GM12878 (cell line): Measurements from ENCODE around the gene MOGAT2. TPM values are rescaled to one million over a fixed set of nuclear protein-coding genes. Genes with fewer than 3 reads are reported as not detected.

ENCODE experiments used
- ATAC-seq: fragments of 200-7000 bp; cut with Tn5 transposase; 3 replicates; pipeline ENCODE4 v1.9.1; 2020; ENCODE audit warnings: mild to moderate bottlenecking, moderate library complexity
- BruUV-seq: library from RNA; stranded (reverse); fragments of 400-500 nt; replicated peaks from 2 replicates; lab custom pipeline; 2021; lab: Mats Ljungman, UMichigan
- CTCF ChIA-PET: fragments of 300-600 bp; sonication (Branson Sonifier 250); formaldehyde crosslinking; extraction: SDS; loops from one replicate; lab custom pipeline; 2021; ENCODE audit warnings: inconsistent platforms; lab: Yijun Ruan, JAX
- POLR2A ChIA-PET: fragments of 350-600 bp; formaldehyde crosslinking; extraction: SDS; loops from one replicate; lab custom pipeline; 2021; ENCODE audit warnings: inconsistent platforms; lab: Charles Lee
- RAD21 ChIA-PET: fragments of 300-600 bp; sonication (Branson Sonifier 250); formaldehyde crosslinking; loops from one replicate; lab custom pipeline; 2023; ENCODE audit warnings: antibody characterized with exemption; ENCODE audit not compliant: unreplicated experiment; lab: Charles Lee
- SMC1A ChIA-PET: fragments of 300-600 bp; sonication (Branson Sonifier 250); formaldehyde crosslinking; loops from one replicate; lab custom pipeline; 2023; ENCODE audit not compliant: unreplicated experiment, uncharacterized antibody; lab: Charles Lee
- DNase-seq: peaks from one replicate; pipeline ENCODE4 v3.0.0-alpha.2; 2011; ENCODE audit warnings: low read depth, low spot score
- FAIRE-seq: peaks from 3 replicates; lab custom pipeline; 2011; peaks lifted over from hg19 to GRCh38; lab: Jason Lieb, UNC
- H2AFZ ChIP-seq: 2 replicates; pipeline ENCODE4 v1.6.0; 2011; ENCODE audit warnings: low read depth, low read length, control low read depth; ENCODE audit not compliant: control insufficient read depth
- H3K27ac ChIP-seq: 2 replicates; pipeline ENCODE4 v1.5.1; 2011; ENCODE audit warnings: control low read depth; ENCODE audit not compliant: control insufficient read depth, insufficient read depth
- H3K27me3 ChIP-seq, 2 experiments: replicated peaks in 1 of 2; 2 replicates each; pipeline versions ENCODE4 v1.6.0 to v1.6.1; 2011; ENCODE audit warnings: low read length in 1 of 2; ENCODE audit not compliant: control insufficient read depth in 2 of 2, insufficient read depth in 2 of 2
- H3K36me3 ChIP-seq, 2 experiments: 2 replicates each; pipeline ENCODE4 v1.5.1; 2011; ENCODE audit warnings: low read length in 1 of 2; ENCODE audit not compliant: control insufficient read depth in 2 of 2, insufficient read depth in 2 of 2
- H3K4me1 ChIP-seq: 2 replicates; pipeline ENCODE4 v1.6.1; 2011; ENCODE audit warnings: mild to moderate bottlenecking, low read length, moderate library complexity, mixed read lengths; ENCODE audit not compliant: control insufficient read depth, insufficient read depth
- H3K4me2 ChIP-seq: 2 replicates; pipeline ENCODE4 v1.6.0; 2011; ENCODE audit warnings: control low read depth; ENCODE audit not compliant: control insufficient read depth, insufficient read depth
- H3K4me3 ChIP-seq: fragments of 200-600 bp; sonication (generic); 2 replicates; pipeline ENCODE4 v1.5.1; 2016
- H3K79me2 ChIP-seq: 2 replicates; pipeline ENCODE4 v1.6.0; 2011; ENCODE audit warnings: low read length; ENCODE audit not compliant: control insufficient read depth, insufficient read depth
- H3K9ac ChIP-seq: 2 replicates; pipeline ENCODE4 v1.8.0; 2011; ENCODE audit warnings: low read length, control low read depth, mixed read lengths; ENCODE audit not compliant: control insufficient read depth, insufficient read depth
- H3K9me3 ChIP-seq: replicated peaks from 3 replicates; pipeline ENCODE4 v1.5.1; 2011; ENCODE audit warnings: mild to moderate bottlenecking, low read length; ENCODE audit not compliant: control insufficient read depth, insufficient read depth
- H4K20me1 ChIP-seq: 2 replicates; pipeline ENCODE4 v1.6.0; 2011; ENCODE audit not compliant: control insufficient read depth, insufficient read depth
- BRCA1 ChIP-seq: IDR thresholded peaks from 2 replicates; pipeline ENCODE4 v1.6.1; 2011; ENCODE audit warnings: low read depth, low read length, improper control_type of control experiment
- CHD2 ChIP-seq: IDR thresholded peaks from 2 replicates; pipeline ENCODE4 v1.6.1; 2011; ENCODE audit warnings: low read depth, low read length, improper control_type of control experiment, borderline replicate concordance
- CREM ChIP-seq: IDR thresholded peaks from 2 replicates; pipeline ENCODE4 v1.6.1; 2014; ENCODE audit warnings: antibody characterized with exemption, low read depth
- HDGF ChIP-seq: fragments of 450-650 bp; IDR thresholded peaks from 2 replicates; pipeline ENCODE4 v1.6.1; 2016; ENCODE audit warnings: antibody characterized with exemption
- MEF2B ChIP-seq: fragments of 450-650 bp; IDR thresholded peaks from 2 replicates; pipeline ENCODE4 v1.6.1; 2018; ENCODE audit warnings: mild to moderate bottlenecking, moderate library complexity; ENCODE audit not compliant: partially characterized antibody, poor library complexity, severe bottlenecking
- NR2C1 ChIP-seq: fragments of 450-650 bp; IDR thresholded peaks from 2 replicates; pipeline ENCODE4 v1.6.1; 2017; ENCODE audit warnings: antibody characterized with exemption, mild to moderate bottlenecking, moderate library complexity
- PAX8 ChIP-seq: fragments of 450-650 bp; IDR thresholded peaks from 2 replicates; pipeline ENCODE4 v1.6.1; 2017; ENCODE audit warnings: mild to moderate bottlenecking, moderate library complexity
- RBBP5 ChIP-seq: fragments of 200-600 bp; sonication (generic); conservative IDR thresholded peaks from 2 replicates; pipeline ENCODE4 v1.6.1; 2016
- SIX5 ChIP-seq: IDR thresholded peaks from 2 replicates; pipeline ENCODE4 v1.6.1; 2011; ENCODE audit warnings: mild to moderate bottlenecking, low read depth, low read length, moderate library complexity; ENCODE audit not compliant: severe bottlenecking
- SUPT20H ChIP-seq: IDR thresholded peaks from 2 replicates; pipeline ENCODE4 v1.6.1; 2011; ENCODE audit warnings: low read depth, mild to moderate bottlenecking, low read length, moderate library complexity, borderline replicate concordance; ENCODE audit not compliant: control insufficient read depth
- ZBTB33 ChIP-seq: fragments of 450-650 bp; IDR thresholded peaks from 2 replicates; pipeline ENCODE4 v1.6.1; 2017; ENCODE audit warnings: mild to moderate bottlenecking
- ZNF687 ChIP-seq: fragments of 450-650 bp; IDR thresholded peaks from 2 replicates; pipeline ENCODE4 v1.6.1; 2017; ENCODE audit warnings: mild to moderate bottlenecking, moderate library complexity
- WGBS: methylation state at CpG from one replicate; pipeline ENCODE4 v1.1.6; 2016; ENCODE audit warnings: low lambda C conversion rate; ENCODE audit not compliant: insufficient replicate concordance, insufficient coverage; ENCODE audit errors: missing lambda C conversion rate; 5-methylcytosine and 5-hydroxymethylcytosine counted together
- in situ Hi-C: fragments of 300-500 bp; cut with MboI; formaldehyde crosslinking; loops from 9 replicates; pipeline ENCODE4 v1.14.3; 2018; ENCODE audit warnings: mixed read lengths
- intact Hi-C: fragments of 100-400 bp; cut with micrococcal nuclease; formaldehyde crosslinking; loops from one replicate; pipeline ENCODE4 v1.14.2; 2022; ENCODE audit not compliant: unreplicated experiment
- polyA plus RNA-seq, 11 experiments: library from polyadenylated mRNA; depleted of rRNA in 4 of 11; unstranded in 6 of 11; stranded (reverse) in 5 of 11; fragments of >200 nt; fragmentation: Nextera tagmentation in 4 of 11; fragmentation: Illumina TruSeq in 1 of 11; extraction: Ambion mirVana in 4 of 11; extraction: Trizol in 1 of 11; gene quantifications; 1 replicate in 1 of 11; 2 replicates in 10 of 11; pipeline versions ENCODE4 v1.2.1 to v1.2.3, GENCODE V29; 2011 to 2016; ENCODE audit warnings: inconsistent platforms in 2 of 11, missing spikeins in 2 of 11, low read depth in 1 of 11
- total RNA-seq, 4 experiments: library from RNA; depleted of rRNA in 3 of 4; stranded (reverse); fragments of >200 nt in 3 of 4; fragmentation: Illumina TruSeq in 1 of 4; extraction: Trizol in 1 of 4; gene quantifications; 2 replicates each; pipeline versions ENCODE4 v1.2.1 to v1.2.3, GENCODE V29; 2013 to 2021

The MOGAT2 gene
- total and polyA plus RNA-seq, 10 of the 15 experiments (the other 5 are each of a cell fraction or from before 2014, with no cell fraction given): 0.15 to 0.45 (median 0.22) TPM; not detected in 1

GRCh38 chr11:75700940-75701339 is 16.7 kb upstream of the MOGAT2 start (continued):
- TF ChIP-seq ZBTB33: no peak
- TF ChIP-seq ZNF687: no peak

- intact Hi-C loops: loop anchor here (10.0 kb wide), 1 partner anchor 259 kb away; no protein-coding TSS in a partner anchor
- Histone ChIP-seq H4K20me1 (no peaks in the 10 kb centered on the region), H3K9ac (no peak overlapping the region), H3K4me2 (no peak overlapping the region), H3K4me1 (no peaks in the 10 kb centered on the region), H3K27me3 (no peaks in the 10 kb centered on the region), H3K79me2 (no peaks in the 10 kb centered on the region), H3K9me3 (no peaks in the 10 kb centered on the region), H3K27ac (no peak overlapping the region), H3K4me3 (no peak overlapping the region), H2AFZ (no peak overlapping the region), H3K36me3 (no peaks in the 10 kb centered on the region)
- FAIRE-seq (no peak), DNase-seq (no peak), ATAC-seq (no peak)
- in situ Hi-C loops: no loop called here
- BruUV-seq: no TSS peak
- ChIA-PET RAD21 (no interaction called here), POLR2A (no interaction called here), SMC1A (no interaction called here), CTCF (interaction anchor here (0.8 kb wide), 1 partner anchor 449 kb away, joined by 3 read pairs; no protein-coding TSS in a partner anchor)
- 33% methylated on average over 7 of the region's 7 CpGs for WGBS
- TF ChIP-seq HDGF: no peak
- no peak for TF ChIP-seq PAX8
- no peak for TF ChIP-seq NR2C1
- TF ChIP-seq RBBP5: no peak
- no peak for TF ChIP-seq CREM
- TF ChIP-seq MEF2B: no peak
- TF ChIP-seq CHD2: no peak
- no peak for TF ChIP-seq BRCA1
- no peak for TF ChIP-seq SUPT20H
- TF ChIP-seq SIX5: no peak
Measured at GRCh38 chr11:75703695-75704237, 13.9 kb upstream of the MOGAT2 start.
